Esophagus squamous epithelium (tissue), 4 donors: ENCODE results near the gene EBP.

Source experiments
- CTCF ChIP-seq, 6 experiments: fragments of 450-650 bp in 4 of 6; fragments of 200-600 bp in 2 of 6; sonication (generic) in 2 of 6; IDR thresholded peaks; one replicate each; pipeline ENCODE4 v1.5.1; 2016 to 2019; ENCODE audit warnings: antibody characterized with exemption in 6 of 6, mild to moderate bottlenecking in 4 of 6, moderate library complexity in 4 of 6
- POLR2A ChIP-seq, 4 donors: fragments of 450-650 bp; IDR thresholded peaks; one replicate each; pipeline ENCODE4 v1.6.1; 2017; ENCODE audit warnings: antibody characterized with exemption in 4 of 4, mild to moderate bottlenecking in 4 of 4, moderate library complexity in 3 of 4

GRCh38 chrX:48482526-48482925, 39.1 kb upstream of the EBP start:
- TF ChIP-seq CTCF (IDR thresholded peaks at IDR 0.05) (no peak), POLR2A (IDR thresholded peaks at IDR 0.05) (no peak)
